Measurements from ENCODE around the gene NPDC1. TPM values are rescaled to one million over a fixed set of nuclear protein-coding genes. Genes with fewer than 3 reads are reported as not detected.

The NPDC1 gene
- total RNA-seq, 3 donors from 2014 or later, result 21.9 to 63.9 (median 63.1) TPM

GRCh38 chr9:137048655-137049543, 2.9 kb upstream of the NPDC1 start:
- Histone ChIP-seq H3K4me3 (peak overlapping the region in 2 of 3 donors; percentile 9 to 31), H3K36me3 (no peaks in the 10 kb centered on the region), H3K27me3 (peaks cover 5 to 24% of the 10 kb centered on the region in 2 donors), H3K27ac (no peak overlapping the region), H3K9me3 (no peaks in the 10 kb centered on the region), H3K4me1 (peaks cover 12 to 14% of the 10 kb centered on the region in 2 donors)
- no peak for TF ChIP-seq POLR2AphosphoS5 (IDR thresholded peaks at IDR 0.05)
- TF ChIP-seq CTCF (IDR thresholded peaks at IDR 0.05), result no peak
- intact Hi-C loops (cut with DNase I; ENCODE audit: low total_unique reads), result no loop called here
- DNase-seq (ENCODE audit: low spot score in 2 of 2), result no peak

- Histone ChIP-seq H3K27me3 (peaks cover 5 to 24% of the 10 kb centered on the region in 2 donors), H3K36me3 (no peaks in the 10 kb centered on the region), H3K4me3 (peak overlapping the region; percentile 60 to 91 (median 64)), H3K27ac (peak overlapping the region in 1 of 2 donors; percentile 49), H3K4me1 (peaks cover 10 to 12% of the 10 kb centered on the region in 2 donors), H3K9me3 (no peaks in the 10 kb centered on the region)
- DNase-seq (ENCODE audit: low spot score in 2 of 2), result no peak
- intact Hi-C loops (cut with DNase I; ENCODE audit: low total_unique reads), result no loop called here
- TF ChIP-seq POLR2AphosphoS5 (IDR thresholded peaks at IDR 0.05), result no peak
- TF ChIP-seq CTCF (IDR thresholded peaks at IDR 0.05), result no peak
- TF ChIP-seq POLR2A (IDR thresholded peaks at IDR 0.05), result no peak
Observed at GRCh38 chr9:137045294-137046087, 486 bp downstream of the NPDC1 start.

GRCh38 chr9:137044502-137045177, 1.3 kb downstream of the NPDC1 start:
- Histone ChIP-seq H3K27ac (peak overlapping the region in 1 of 2 donors; percentile 66), H3K36me3 (no peaks in the 10 kb centered on the region), H3K4me3 (peak overlapping the region; percentile 60 to 91 (median 64)), H3K9me3 (no peaks in the 10 kb centered on the region), H3K4me1 (peaks cover 10 to 12% of the 10 kb centered on the region in 2 donors), H3K27me3 (peaks cover 5 to 23% of the 10 kb centered on the region in 2 donors)
- DNase-seq (ENCODE audit: low spot score in 2 of 2), result no peak
- no peak for TF ChIP-seq CTCF (IDR thresholded peaks at IDR 0.05)
- no peak for TF ChIP-seq POLR2A (IDR thresholded peaks at IDR 0.05)
- TF ChIP-seq POLR2AphosphoS5 (IDR thresholded peaks at IDR 0.05), result peak in 1 of 3 donors; percentile 31
- intact Hi-C loops (cut with DNase I; ENCODE audit: low total_unique reads), result no loop called here

- intact Hi-C loops (cut with DNase I; ENCODE audit: low total_unique reads), result no loop called here
- no peaks in the 10 kb centered on the region for H3K9me3 ChIP-seq
- no peak for DNase-seq (ENCODE audit: low spot score in 2 of 2)
- TF ChIP-seq CTCF (IDR thresholded peaks at IDR 0.05), result no peak
- no peak for TF ChIP-seq POLR2A (IDR thresholded peaks at IDR 0.05)
- TF ChIP-seq POLR2AphosphoS5 (IDR thresholded peaks at IDR 0.05), result no peak
- H3K27me3 ChIP-seq, result peaks cover 5 to 17% of the 10 kb centered on the region in 2 donors
- peak overlapping the region; percentile 28 to 91 (median 64) for H3K4me3 ChIP-seq
- peak overlapping the region in 1 of 2 donors; percentile 66 for H3K27ac ChIP-seq
- peaks cover 10 to 12% of the 10 kb centered on the region in 2 donors for H3K4me1 ChIP-seq
- H3K36me3 ChIP-seq, result no peaks in the 10 kb centered on the region
Observed at GRCh38 chr9:137044037-137044436, 1.9 kb downstream of the NPDC1 start.

Data from breast epithelium (tissue), 4 donors.